Gastroesophageal sphincter (tissue), 3 donors: Measurements from ENCODE around the gene NRIP2.
"Not testable (repeated sequence)": the region's sequence is repeated elsewhere in the genome, so short reads cannot be mapped to it uniquely, and the experiment has no call there.

Source experiments
- CTCF ChIP-seq, 4 experiments: fragments of 200-600 bp in 2 of 4; fragments of 450-650 bp in 2 of 4; sonication (generic) in 1 of 4; IDR thresholded peaks; one replicate each; pipeline ENCODE4 v1.5.1; 2017 to 2019; ENCODE audit warnings: antibody characterized with exemption in 4 of 4, mild to moderate bottlenecking in 2 of 4, moderate library complexity in 2 of 4
- EP300 ChIP-seq: sonication (generic); formaldehyde crosslinking; IDR thresholded peaks from one replicate; pipeline ENCODE4 v1.6.1; 2017; ENCODE audit warnings: antibody characterized with exemption, mild to moderate bottlenecking
- POLR2A ChIP-seq, 2 donors: fragments of 450-650 bp; IDR thresholded peaks; one replicate each; pipeline ENCODE4 v1.6.1; 2017; ENCODE audit warnings: antibody characterized with exemption in 2 of 2, mild to moderate bottlenecking in 2 of 2, moderate library complexity in 1 of 2
- POLR2AphosphoS5 ChIP-seq: sonication (generic); formaldehyde crosslinking; IDR thresholded peaks from one replicate; pipeline ENCODE4 v1.6.1; 2017; ENCODE audit warnings: antibody characterized with exemption

DNA sequence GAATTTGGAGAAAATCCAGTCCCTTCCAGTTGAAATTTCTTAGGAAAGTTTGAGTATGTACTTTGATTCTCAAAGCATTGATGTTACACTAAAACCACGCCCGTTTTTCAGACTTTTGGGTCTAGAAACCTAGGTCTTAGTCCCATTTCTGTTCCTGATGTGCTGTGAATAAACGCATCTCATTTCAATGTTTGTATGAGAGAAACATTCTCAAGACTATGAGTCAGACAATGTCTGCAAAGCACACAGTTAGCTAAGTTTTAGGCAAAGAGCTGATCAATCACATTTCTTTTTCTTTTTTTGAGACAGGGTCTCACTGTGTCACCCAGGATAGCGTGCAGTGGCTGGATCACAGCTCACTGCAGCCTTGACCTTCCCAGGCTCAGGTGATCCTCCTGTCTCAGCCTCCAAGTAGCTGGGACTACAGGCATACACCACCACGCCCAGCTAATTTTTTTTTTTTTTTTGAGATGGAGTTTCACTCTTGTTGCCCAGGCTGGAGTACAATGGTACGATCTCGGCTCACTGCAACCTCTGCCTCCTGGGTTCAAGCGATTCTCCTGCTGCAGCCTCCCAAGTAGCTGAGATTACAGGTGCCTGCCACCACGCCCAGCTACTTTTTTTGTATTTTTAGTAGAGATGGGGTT lies 34.3 kb upstream of the NRIP2 start:
- TF ChIP-seq EP300; CTCF (IDR thresholded peaks at IDR 0.05); POLR2A (IDR thresholded peaks at IDR 0.05); POLR2AphosphoS5: not testable (repeated sequence)
